ENCODE measurements around the gene SULT1C4.

DNA sequence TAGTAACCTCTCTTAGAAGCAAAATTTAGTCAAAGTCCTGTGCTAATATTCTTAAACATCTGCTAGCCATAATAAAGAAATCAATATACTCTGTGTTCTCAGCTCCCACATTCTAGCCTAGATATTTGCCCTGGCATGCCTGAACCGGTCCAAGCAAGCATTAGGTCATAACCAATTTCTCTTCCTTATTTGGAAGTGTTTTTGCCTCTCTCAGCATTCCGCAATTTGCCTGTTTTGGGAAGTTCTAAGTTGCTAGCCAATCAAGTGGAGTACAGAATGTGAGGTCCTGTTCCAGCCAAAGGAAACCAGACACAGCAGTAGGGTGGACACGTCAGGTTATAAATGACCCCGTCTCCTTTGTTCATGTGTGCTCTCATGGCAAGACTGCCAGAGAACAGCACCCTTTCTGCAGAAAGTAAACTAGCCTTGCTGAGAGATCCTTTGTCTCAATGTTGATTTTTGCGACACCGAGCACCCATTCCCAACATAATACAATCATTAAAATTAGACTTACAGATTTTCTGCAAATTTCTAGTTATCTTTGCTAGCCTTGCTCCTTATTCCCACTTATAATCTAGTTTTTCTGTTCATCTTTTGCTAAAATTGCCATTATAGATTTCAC lies 13.0 kb upstream of the SULT1C4 start:
- TF ChIP-seq POLR2AphosphoS5 (IDR thresholded peaks at IDR 0.05; ENCODE audit: borderline replicate concordance, low read depth, low read length) (no peak), EZH2 (IDR thresholded peaks at IDR 0.05) (no peak)

Measured in SK-N-MC (cell line).